GM10248 (cell line): ENCODE measurements around the gene FRAT2.

Experiments
- CTCF ChIA-PET: fragments of 300-600 bp; sonication (Branson Sonifier 250); formaldehyde crosslinking; extraction: SDS; loops from one replicate; lab custom pipeline; 2021; ENCODE audit warnings: antibody characterized with exemption; lab: Yijun Ruan, JAX
- POLR2A ChIA-PET: fragments of 350-650 bp; sonication (Branson Sonifier 250); formaldehyde crosslinking; extraction: SDS; loops from one replicate; lab custom pipeline; 2020; ENCODE audit warnings: antibody characterized with exemption; lab: Yijun Ruan, JAX
- DNase-seq: peaks from one replicate; pipeline ENCODE4 v3.0.0; 2012; ENCODE audit errors: extremely low spot score
- CTCF ChIP-seq: IDR thresholded peaks from 2 replicates; pipeline ENCODE4 v1.5.1; 2012; ENCODE audit warnings: mild to moderate bottlenecking, low read depth; ENCODE audit errors: extremely low read depth, missing control alignments, control extremely low read depth

Gene FRAT2

DNA sequence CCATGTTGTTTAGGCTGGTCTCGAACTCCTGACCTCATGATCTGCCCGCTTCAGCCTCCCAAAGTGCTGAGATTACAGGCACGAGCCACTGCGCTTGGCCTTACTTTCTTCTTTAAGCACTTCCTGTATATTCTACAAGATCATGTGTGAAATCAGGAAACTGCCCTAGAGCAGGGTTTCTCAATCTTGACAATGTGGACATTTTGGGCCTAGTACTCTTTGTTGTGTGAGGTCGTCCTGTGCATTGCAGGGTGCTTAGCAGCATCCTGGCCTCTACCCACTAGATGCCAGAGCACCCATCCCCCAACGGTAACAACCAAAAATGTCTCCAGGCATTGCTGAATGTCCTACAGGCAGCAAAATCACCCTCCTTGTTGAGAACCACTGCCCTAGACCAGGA lies 41.9 kb upstream of the FRAT2 start:
- TF ChIP-seq CTCF, result no peak
- ChIA-PET CTCF (no interaction called here), POLR2A (interaction anchor here (0.6 kb wide), 1 partner anchor 1070 kb away, joined by 3 read pairs; no protein-coding TSS in a partner anchor)
- no peak for DNase-seq

DNA sequence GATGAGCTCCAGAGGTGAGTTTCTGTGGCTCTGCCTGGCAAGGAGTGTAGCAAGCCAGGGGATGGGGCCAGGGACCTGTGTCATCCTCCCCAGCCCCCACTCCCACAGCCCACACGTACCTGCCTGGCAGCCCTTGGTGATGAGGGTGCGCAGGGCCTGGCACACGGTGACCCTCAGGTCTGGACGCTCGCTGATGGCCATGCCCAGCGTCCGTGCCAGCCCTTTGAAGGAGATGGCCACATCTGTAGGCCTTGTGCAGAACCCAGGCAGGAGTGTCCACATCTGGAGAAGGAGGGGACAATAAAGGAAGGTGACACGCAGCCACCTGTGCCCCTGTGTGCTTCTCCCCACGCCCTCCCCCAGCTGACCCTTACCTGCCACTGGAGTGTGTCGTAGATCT lies 38.9 kb upstream of the FRAT2 start:
- no peak for DNase-seq
- POLR2A ChIA-PET, result no interaction called here
- no peak for TF ChIP-seq CTCF
- CTCF ChIA-PET, result no interaction called here

DNA sequence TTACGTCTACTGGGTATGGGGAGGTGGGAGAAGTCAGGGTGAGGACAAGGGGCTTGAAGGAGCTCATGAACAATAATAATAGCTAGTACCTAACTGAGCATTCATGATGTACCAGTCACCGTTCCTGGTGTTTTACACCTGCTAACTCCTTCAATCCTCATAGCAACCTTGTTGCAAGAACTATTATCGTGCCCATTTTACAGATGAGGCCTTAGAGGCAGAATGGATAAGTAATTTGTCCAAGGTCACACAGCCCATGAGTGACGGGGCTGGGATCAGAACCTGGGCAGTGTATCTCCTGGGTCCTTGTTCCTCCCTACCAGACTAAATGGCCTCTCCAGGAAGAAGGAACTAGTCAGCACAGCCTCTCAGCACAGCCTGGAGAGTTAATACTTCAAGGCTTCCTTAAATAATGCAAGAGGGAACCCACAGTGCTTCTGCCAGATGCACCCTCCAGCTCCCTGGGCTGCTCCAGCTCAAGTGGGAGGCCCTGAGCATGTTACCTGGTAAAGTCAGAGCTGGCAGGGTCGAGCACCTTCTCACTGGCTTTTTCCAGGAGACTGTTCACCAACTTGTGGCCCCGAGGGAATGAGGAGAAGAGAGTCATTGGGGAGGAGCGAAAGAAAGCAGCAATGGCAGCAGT lies 37.8 kb upstream of the FRAT2 start:
- CTCF ChIA-PET, result no interaction called here
- no peak for TF ChIP-seq CTCF
- POLR2A ChIA-PET, result no interaction called here
- no peak for DNase-seq

- no peak for TF ChIP-seq CTCF
- ChIA-PET POLR2A (no interaction called here), CTCF (no interaction called here)
- no peak for DNase-seq
Observed at GRCh38 chr10:97371696-97372095, 37.2 kb upstream of the FRAT2 start.

DNA sequence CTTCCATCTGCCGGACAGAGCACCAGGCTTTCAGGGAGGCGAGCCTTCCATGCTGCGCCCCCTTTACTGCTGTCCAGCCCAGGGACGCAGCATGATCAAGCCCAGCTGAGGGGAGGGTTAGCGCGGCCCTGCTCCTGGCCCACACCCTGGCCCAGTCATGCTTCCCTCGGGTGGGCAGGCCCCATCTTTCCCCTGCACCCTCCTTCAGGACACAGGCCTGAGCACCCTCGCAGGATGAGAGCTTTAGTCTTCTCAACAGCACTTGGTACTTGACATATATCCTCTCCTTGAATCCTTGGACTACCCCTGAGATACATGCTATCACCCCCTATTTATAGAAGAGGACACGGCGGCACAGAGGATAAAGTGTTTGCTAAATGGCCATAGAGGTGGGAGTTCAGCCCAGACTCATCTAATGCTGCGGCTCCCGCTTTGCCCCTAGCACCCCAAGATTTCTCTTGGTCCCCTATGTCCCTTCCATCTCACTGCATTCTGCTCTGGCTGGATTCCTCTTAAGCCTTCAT lies 32.7 kb upstream of the FRAT2 start:
- ChIA-PET POLR2A (no interaction called here), CTCF (interaction anchor here (0.7 kb wide), 1 partner anchor 9 kb away, joined by 3 read pairs; no protein-coding TSS in a partner anchor)
- DNase-seq, result no peak
- no peak for TF ChIP-seq CTCF

DNA sequence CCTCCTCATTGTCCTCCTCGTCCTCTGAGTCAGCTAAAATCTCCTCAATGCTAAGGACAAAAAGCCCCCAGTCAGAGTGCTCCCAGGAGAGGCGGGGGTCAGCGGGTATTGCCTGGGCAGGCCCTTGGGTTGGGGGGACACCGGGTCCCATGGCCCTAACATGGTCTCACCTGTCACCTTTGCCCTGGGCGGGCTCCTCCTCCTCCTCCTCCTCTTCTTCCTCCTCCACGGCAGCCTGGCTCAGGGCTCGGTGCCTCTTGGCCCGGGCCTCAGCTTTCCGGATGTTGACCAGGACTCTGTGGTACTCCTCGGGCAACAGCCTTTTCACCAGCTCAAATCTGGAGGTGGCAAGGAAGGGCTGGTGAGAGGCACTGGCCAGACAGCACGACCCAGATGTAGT lies 32.0 kb upstream of the FRAT2 start:
- CTCF ChIA-PET, result interaction anchor here (0.7 kb wide), 1 partner anchor 8 kb away, joined by 3 read pairs; no protein-coding TSS in a partner anchor
- TF ChIP-seq CTCF, result no peak
- DNase-seq, result no peak
- POLR2A ChIA-PET, result no interaction called here
